Hindlimb muscle (tissue), 1 donor: Measurements from ENCODE around the gene HRH2. TPM values are rescaled to one million over a fixed set of nuclear protein-coding genes. Genes with fewer than 3 reads are reported as not detected.
A peak's percentile ranks its signal among the peaks of the same experiment; 100 is the strongest.
"Not testable (repeated sequence)": the region's sequence is repeated elsewhere in the genome, so short reads cannot be mapped to it uniquely, and the experiment has no call there.

Experiments
- DNase-seq: peaks from one replicate; pipeline ENCODE4 v3.0.0-alpha.2; 2013
- polyA plus RNA-seq: library from polyadenylated mRNA; unstranded; fragments of 120-200 nt; gene quantifications from one replicate; pipeline ENCODE4 v1.2.1, GENCODE V29; 2013; ENCODE audit not compliant: insufficient read length

Gene HRH2
- polyA plus RNA-seq: 0.94 TPM

GRCh38 chr5:175657593-175658271, at the start of gene HRH2:
Gene HRH2 (plus strand): TSS chr5:175658071. CDS start chr5:175683234, 25,163 bp downstream.
- peak; percentile 45 for DNase-seq

- DNase-seq: no peak
These were observed 48.3 kb upstream of the HRH2 start for GRCh38 chr5:175609526-175609925.

- no peak for DNase-seq
These were observed 47.5 kb upstream of the HRH2 start for GRCh38 chr5:175610381-175610780.

GRCh38 chr5:175610898-175611297, 47.0 kb upstream of the HRH2 start:
- no peak for DNase-seq

- DNase-seq: no peak
These were observed 43.6 kb upstream of the HRH2 start for GRCh38 chr5:175614223-175614815.

- no peak for DNase-seq
These were observed 43.0 kb upstream of the HRH2 start for GRCh38 chr5:175614861-175615260.

- no peak for DNase-seq
These were observed 41.8 kb upstream of the HRH2 start for GRCh38 chr5:175616083-175616482.

GRCh38 chr5:175616527-175616926, 41.3 kb upstream of the HRH2 start:
- DNase-seq: not testable (repeated sequence)

GRCh38 chr5:175617447-175617846, 40.4 kb upstream of the HRH2 start:
- no peak for DNase-seq

- no peak for DNase-seq
These were observed 37.3 kb upstream of the HRH2 start for GRCh38 chr5:175620527-175620926.

GRCh38 chr5:175621971-175622370, 35.9 kb upstream of the HRH2 start:
- DNase-seq: no peak

- DNase-seq: no peak
These were observed 34.8 kb upstream of the HRH2 start for GRCh38 chr5:175623088-175623487.

- DNase-seq: no peak
These were observed 33.6 kb upstream of the HRH2 start for GRCh38 chr5:175624316-175624715.

- no peak for DNase-seq
These were observed 30.9 kb upstream of the HRH2 start for GRCh38 chr5:175627005-175627404.

GRCh38 chr5:175627739-175628138, 30.1 kb upstream of the HRH2 start:
- DNase-seq: no peak

GRCh38 chr5:175628668-175629067, 29.2 kb upstream of the HRH2 start:
- no peak for DNase-seq

GRCh38 chr5:175629261-175629660, 28.6 kb upstream of the HRH2 start:
- no peak for DNase-seq

GRCh38 chr5:175629793-175630192, 28.1 kb upstream of the HRH2 start:
- DNase-seq: no peak

GRCh38 chr5:175635854-175636584, 21.9 kb upstream of the HRH2 start:
- DNase-seq: no peak

GRCh38 chr5:175638305-175638704, 19.6 kb upstream of the HRH2 start:
- DNase-seq: no peak

GRCh38 chr5:175640106-175640775, 17.6 kb upstream of the HRH2 start:
- DNase-seq: no peak

GRCh38 chr5:175642998-175643397, 14.9 kb upstream of the HRH2 start:
- DNase-seq: no peak

- DNase-seq: no peak
These were observed 11.6 kb upstream of the HRH2 start for GRCh38 chr5:175646251-175646650.
